CD4-positive, alpha-beta T cell treated with Interleukin-4 for 4 hours (primary cell): ENCODE results near the gene GTPBP8.
"Not testable (repeated sequence)": the region's sequence is repeated elsewhere in the genome, so short reads cannot be mapped to it uniquely, and the experiment has no call there.

ENCODE experiments used
- DNase-seq: peaks from one replicate; pipeline ENCODE4 v3.0.0-alpha.2; 2020

The GTPBP8 gene

GRCh38 chr3:113002037-113002436 lies 11.3 kb downstream of the GTPBP8 start:
- DNase-seq, result no peak

- peak; percentile 59 for DNase-seq
These were observed 11.9 kb downstream of the GTPBP8 start for GRCh38 chr3:113002679-113003078.

DNA sequence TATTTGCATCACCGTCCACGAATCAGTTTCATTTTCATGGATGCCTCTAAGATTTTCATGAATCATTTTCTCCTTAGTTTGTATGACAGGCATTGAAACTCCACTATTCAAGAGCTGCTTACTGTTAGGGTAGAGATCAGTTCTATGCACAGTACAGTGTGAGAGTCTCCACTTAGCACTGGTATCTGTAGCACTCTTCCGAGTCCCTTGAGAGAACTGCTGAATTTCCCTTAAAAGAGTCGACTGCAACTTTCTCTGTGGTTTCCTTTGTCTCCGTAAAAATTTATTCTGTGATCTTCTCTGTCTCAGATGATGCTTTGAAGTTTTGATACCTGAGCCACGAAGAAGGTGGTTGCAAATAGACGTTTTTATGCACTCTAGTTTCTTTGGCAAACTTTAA lies 14.8 kb downstream of the GTPBP8 start:
- peak; percentile 76 for DNase-seq

DNA sequence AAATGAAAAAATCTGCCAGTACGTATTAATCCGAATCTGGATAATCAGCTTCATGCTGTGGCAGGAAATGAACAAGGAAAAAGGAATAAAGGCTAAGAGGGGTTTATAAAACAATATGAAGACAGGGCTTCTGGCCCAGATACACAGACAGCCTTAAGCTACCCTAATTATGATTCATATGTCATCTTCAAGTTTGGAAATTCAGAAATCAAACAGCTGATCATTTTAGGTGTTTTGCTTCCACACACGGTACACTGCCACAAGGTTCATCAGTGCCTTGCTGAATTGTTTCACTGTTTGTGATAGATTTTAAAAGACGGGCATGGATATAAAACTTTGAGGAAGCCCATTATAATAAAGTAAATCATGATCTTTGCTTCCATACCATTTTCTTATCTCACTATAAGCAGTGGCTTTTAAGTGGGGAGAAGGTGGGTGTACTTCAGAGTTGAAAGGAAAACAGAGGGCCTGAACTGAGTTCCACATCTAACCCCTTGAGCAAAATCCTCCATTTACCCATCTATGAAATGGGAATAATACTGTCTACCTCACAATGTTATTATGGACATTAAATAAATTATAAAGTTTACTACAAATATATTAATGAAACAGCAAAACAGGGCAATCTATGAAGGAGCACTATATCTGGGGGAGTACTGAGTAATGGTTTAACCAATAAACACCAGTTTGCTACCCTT lies 15.7 kb downstream of the GTPBP8 start:
- peak; percentile 52 for DNase-seq

GRCh38 chr3:113008117-113008516 lies 17.3 kb downstream of the GTPBP8 start:
- DNase-seq, result no peak

DNA sequence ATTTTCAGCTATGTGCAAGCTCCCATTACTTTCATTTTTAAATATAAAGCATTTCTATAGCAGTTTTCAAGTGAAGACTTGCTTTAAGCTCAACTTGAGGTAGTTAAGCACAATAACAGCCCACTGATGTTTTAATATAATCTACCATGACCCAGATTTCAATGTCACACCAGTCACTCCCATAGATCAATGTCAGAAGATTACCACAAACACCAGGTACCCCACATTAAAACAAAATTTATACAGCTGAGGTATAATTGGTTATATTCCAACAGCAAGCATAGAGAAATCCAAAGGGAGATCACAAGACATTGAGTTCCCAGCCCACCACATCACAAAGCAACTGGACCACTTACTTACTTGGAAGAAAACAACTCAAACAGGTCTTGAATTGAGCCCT lies 22.8 kb downstream of the GTPBP8 start:
- DNase-seq, result no peak

GRCh38 chr3:113018536-113019181 lies 27.9 kb downstream of the GTPBP8 start:
- peak; percentile 27 for DNase-seq

GRCh38 chr3:113019182-113020137 lies 28.7 kb downstream of the GTPBP8 start:
- DNase-seq, result peak; percentile 84

DNA sequence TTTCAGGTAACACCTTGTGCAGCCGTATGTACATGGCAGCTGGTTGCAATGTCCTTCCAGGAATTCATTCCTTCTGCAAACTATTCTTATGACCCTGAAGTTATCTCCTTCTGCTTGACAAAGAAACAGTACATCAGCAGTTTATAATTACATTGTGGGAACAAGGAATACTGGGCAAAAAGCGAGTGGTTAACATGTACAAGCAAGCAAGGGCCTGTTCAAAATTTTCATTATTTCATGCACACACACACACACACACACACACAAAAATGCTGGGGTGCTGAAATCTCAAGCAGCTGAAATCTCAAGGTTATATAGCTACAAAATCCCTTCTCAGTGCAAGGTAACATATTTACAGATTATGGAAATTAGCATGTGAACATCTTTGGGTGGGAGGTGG lies 30.7 kb downstream of the GTPBP8 start:
- no peak for DNase-seq

DNA sequence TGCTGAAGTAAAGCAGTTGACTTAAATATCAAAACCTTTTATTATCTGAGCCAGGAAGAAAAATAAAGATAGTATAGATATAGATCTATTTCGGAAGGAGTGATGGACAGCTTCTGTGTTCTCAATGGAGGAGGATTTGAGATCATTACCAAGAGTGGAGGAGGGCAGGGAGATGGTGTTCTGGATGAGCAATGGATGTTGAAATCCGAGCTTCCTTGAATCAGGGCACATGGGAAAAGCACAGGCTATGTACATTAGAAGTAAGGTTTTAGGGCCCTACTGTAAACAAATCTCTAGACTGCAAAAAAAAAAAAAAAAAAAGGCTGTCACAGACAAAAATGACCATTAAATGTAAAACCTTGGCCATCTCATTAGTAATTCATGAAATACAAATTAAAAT lies 43.2 kb downstream of the GTPBP8 start:
- DNase-seq, result no peak

DNA sequence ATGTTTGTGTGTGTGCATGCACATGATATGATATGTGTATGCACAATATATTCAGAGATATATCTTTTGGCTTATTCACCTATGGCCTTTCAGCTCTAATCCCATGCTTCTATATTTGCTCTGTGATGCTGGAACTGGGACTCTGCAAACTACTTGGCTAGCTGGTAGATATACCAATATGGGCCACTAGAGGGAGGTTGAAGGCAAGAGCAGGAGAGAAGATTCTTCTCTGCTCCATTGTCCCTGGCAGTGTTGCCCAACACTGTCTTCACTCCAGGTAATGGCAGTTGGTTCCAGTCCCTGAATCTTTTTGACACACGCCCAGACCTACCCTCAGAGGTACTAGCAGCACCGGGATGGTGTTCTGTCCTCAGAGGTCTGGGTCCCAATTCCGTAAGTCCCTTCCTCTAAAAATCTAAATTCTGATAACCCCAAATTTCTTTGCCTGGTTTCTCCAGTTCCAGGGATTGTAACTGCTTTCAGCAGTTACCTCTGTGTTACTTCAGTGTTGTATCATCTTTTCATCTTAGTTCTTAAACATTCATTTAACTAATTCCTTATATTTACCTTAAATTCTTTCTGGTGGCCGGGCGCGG lies 44.7 kb downstream of the GTPBP8 start:
- DNase-seq, result peak; percentile 58

- no peak for DNase-seq
These were observed 47.5 kb downstream of the GTPBP8 start for GRCh38 chr3:113038328-113038727.

- no peak for DNase-seq
These were observed 48.8 kb downstream of the GTPBP8 start for GRCh38 chr3:113039546-113039945.

DNA sequence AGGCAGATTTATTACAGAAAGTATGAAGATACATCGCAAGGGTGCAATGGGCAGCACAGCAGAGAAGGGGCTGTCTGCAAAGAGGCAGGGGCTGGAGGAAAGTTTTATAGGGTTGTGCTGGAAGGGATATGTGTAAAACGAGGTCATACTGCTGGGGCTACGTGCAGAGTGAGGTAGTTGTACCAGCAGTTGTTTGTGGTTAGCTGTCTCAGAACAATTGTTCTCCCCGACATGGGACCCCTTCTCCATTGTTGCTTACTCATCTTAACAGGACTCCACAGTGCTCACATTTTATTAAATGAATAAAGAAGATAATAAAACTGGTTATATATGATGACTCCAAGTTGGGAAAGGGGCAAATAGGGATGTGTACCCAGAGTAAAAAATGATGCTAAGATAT lies 49.4 kb downstream of the GTPBP8 start:
- DNase-seq, result no peak

- no peak for DNase-seq
These were observed 52.9 kb downstream of the GTPBP8 start for GRCh38 chr3:113043686-113044085.

- DNase-seq, result not testable (repeated sequence)
These were observed 55.6 kb downstream of the GTPBP8 start for GRCh38 chr3:113046186-113046965.

GRCh38 chr3:113051302-113051711 lies 60.5 kb downstream of the GTPBP8 start:
- DNase-seq, result peak; percentile 88
